Upper lobe of left lung (tissue), 6 donors: ENCODE results near the gene GPR171. TPM values are rescaled to one million over a fixed set of nuclear protein-coding genes. Genes with fewer than 3 reads are reported as not detected.
"Not testable (repeated sequence)": the region's sequence is repeated elsewhere in the genome, so short reads cannot be mapped to it uniquely, and the experiment has no call there.

Experiments used
- ATAC-seq, 2 donors: fragments of 200-7000 bp; cut with Tn5 transposase; one replicate each; pipeline ENCODE4 v1.9.1; 2022; ENCODE audit warnings: mild to moderate bottlenecking in 2 of 2, moderate library complexity in 2 of 2; ENCODE audit not compliant: low FRiP score in 2 of 2
- DNase-seq, 2 donors: peaks; one replicate each; pipeline ENCODE4 v3.0.0-alpha.2; 2019 to 2020
- H3K27ac ChIP-seq, 4 donors: fragments of 200-600 bp; sonication (generic); one replicate each; pipeline ENCODE4 v1.5.1; 2016 to 2019
- H3K27me3 ChIP-seq, 4 donors: fragments of 200-600 bp; sonication (generic); one replicate each; pipeline ENCODE4 v1.5.1; 2017 to 2019
- H3K36me3 ChIP-seq, 4 donors: fragments of 200-600 bp; sonication (generic); one replicate each; pipeline ENCODE4 v1.5.1; 2016 to 2019
- H3K4me1 ChIP-seq, 4 donors: fragments of 200-600 bp; sonication (generic); one replicate each; pipeline ENCODE4 v1.5.1; 2018 to 2019
- H3K4me3 ChIP-seq, 4 donors: fragments of 200-600 bp; sonication (generic); one replicate each; pipeline ENCODE4 v1.5.1; 2017 to 2019; ENCODE audit warnings: mild to moderate bottlenecking in 2 of 4, moderate library complexity in 1 of 4
- H3K9me3 ChIP-seq, 4 donors: fragments of 200-600 bp; sonication (generic); one replicate each; pipeline ENCODE4 v1.5.1; 2018 to 2019
- EP300 ChIP-seq, 4 donors: sonication (generic); formaldehyde crosslinking; IDR thresholded peaks; one replicate each; pipeline ENCODE4 v1.5.1; 2017; ENCODE audit warnings: antibody characterized with exemption in 4 of 4, control low read depth in 2 of 4
- POLR2A ChIP-seq, 4 donors: fragments of 450-650 bp; IDR thresholded peaks; one replicate each; pipeline ENCODE4 v1.5.1; 2016 to 2017; ENCODE audit warnings: antibody characterized with exemption in 4 of 4, mild to moderate bottlenecking in 2 of 4
- POLR2AphosphoS5 ChIP-seq, 2 donors: sonication (generic); formaldehyde crosslinking; IDR thresholded peaks; one replicate each; pipeline ENCODE4 v1.5.1; 2017; ENCODE audit warnings: antibody characterized with exemption in 2 of 2
- WGBS, 2 donors: methylation state at CpG; one replicate each; pipeline ENCODE4 v1.1.5; 2017 to 2018; 5-methylcytosine and 5-hydroxymethylcytosine counted together
- total RNA-seq, 6 donors: library from RNA; depleted of rRNA in 4 of 6; stranded (reverse); fragments of >200 nt in 4 of 6; gene quantifications; one replicate each; pipeline versions ENCODE4 v1.1.0 to v1.2.1, GENCODE V29; 2016 to 2021
- TF ChIP-seq, protein P1 (sequence below), 6 experiments: fragments of 450-650 bp in 4 of 6; fragments of 200-600 bp in 2 of 6; sonication (generic) in 2 of 6; IDR thresholded peaks; one replicate each; pipeline ENCODE4 v1.5.1; 2016 to 2019; ENCODE audit warnings: antibody characterized with exemption in 6 of 6
- donor health status: DM: no; HTN: no; CAD: no; lungs with moderate emphysema.
- donor health status: DM: no; HTN: yes; CAD: no; lungs with severe emphysema.

Gene GPR171, protein sequence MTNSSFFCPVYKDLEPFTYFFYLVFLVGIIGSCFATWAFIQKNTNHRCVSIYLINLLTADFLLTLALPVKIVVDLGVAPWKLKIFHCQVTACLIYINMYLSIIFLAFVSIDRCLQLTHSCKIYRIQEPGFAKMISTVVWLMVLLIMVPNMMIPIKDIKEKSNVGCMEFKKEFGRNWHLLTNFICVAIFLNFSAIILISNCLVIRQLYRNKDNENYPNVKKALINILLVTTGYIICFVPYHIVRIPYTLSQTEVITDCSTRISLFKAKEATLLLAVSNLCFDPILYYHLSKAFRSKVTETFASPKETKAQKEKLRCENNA
- total RNA-seq, result 1 to 10 TPM; 1.0 to 6.6 (median 2.8) TPM

DNA sequence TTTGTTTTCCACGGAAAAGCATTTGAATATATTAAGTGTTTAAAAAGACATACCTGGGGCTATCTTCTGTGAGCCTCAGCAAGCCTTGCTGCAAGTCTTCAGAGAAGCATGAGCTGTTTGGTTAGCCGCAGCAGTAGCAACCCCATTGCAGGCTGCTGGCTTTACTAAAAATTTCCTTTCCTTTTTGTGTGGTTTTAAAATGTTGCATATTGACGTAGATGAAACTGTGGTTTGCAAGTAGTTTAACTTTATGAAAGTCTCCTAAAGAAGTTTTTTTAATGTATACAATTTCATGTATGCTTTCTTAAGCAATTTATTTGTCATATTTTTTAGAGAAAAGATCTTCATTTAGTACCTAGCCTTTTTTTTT, at the start of gene GPR171:
Gene GPR171, minus strand, starts transcription at position 166 of the 370 bp plus-strand sequence. CDS start 3,830 bp downstream, outside the sequence.
- TF ChIP-seq POLR2A (IDR thresholded peaks at IDR 0.05), result peak in 2 of 4 donors; percentile 43 to 57
- no peak for TF ChIP-seq EP300 (IDR thresholded peaks at IDR 0.05)
- H3K4me1 ChIP-seq, result peaks cover 0 to 7% (median 4%) of the 10 kb centered on the region in 4 donors
- H3K27me3 ChIP-seq, result no peaks in the 10 kb centered on the region
- peak within 1 kb of the TSS in 3 of 4 donors; percentile 8 to 67 (median 37) for H3K27ac ChIP-seq
- 75 to 80% methylated on average over 3 of the region's 3 CpGs for whole genome bisulfite sequencing, 2 donors
- H3K36me3 ChIP-seq, result no peaks in the 10 kb centered on the region
- ATAC-seq, result no peak
- no peak for DNase-seq
- peak within 1 kb of the TSS in 3 of 4 donors; percentile 1 to 19 (median 13) for H3K4me3 ChIP-seq
- H3K9me3 ChIP-seq, result no peaks in the 10 kb centered on the region

DNA sequence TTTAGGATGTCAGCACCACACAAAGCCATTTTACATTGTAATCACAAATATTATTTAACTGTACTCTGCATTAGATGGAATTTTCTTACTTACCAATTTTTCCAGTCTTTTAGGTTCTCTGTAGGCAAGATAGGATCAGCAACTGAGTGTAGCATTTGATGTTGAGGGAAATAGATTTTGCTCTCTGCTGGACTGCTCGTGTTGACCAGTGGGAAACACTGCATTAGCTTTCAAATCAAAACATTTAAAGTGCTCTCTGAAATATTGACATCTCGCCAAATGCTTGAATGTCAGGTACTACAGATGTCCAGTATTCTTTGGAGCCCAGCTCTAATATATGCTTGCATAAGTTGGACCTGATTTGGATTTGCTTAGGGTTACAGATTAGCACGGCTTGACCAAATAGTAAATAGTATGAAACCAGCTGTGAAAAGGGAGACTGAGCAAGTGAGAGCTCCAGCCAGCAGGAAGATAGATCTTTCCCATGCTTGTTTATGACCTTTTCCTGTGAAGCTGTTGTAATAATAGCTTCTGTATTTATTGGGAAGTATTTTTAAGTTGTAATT, 45.8 kb upstream of the GPR171 start:
- no peak for DNase-seq
- no peak for ATAC-seq
- TF ChIP-seq POLR2A (IDR thresholded peaks at IDR 0.05), result no peak
- Histone ChIP-seq H3K9me3 (no peaks in the 10 kb centered on the region), H3K4me3 (peak overlapping the region in 2 of 4 donors; percentile 4 to 13), H3K36me3 (no peaks in the 10 kb centered on the region), H3K27me3 (no peaks in the 10 kb centered on the region), H3K4me1 (peaks cover 0 to 2% (median 0%) of the 10 kb centered on the region in 4 donors), H3K27ac (no peak overlapping the region)
- 36 to 40% methylated on average over 3 of the region's 3 CpGs for WGBS, 2 donors

DNA sequence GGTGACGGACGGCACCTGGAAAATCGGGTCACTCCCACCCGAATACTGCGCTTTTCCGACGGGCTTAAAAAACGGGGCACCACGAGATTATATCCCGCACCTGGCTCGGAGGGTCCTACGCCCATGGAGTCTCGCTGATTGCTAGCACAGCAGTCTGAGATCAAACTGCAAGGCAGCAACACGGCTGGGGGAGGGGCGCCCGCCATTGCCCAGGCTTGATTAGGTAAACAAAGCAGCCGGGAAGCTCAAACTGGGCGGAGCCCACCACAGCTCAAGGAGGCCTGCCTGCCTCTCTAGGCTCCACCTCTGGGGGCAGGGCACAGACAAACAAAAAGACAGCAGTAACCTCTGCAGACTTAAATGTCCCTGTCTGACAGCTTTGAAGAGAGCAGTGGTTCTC, 39.0 kb upstream of the GPR171 start:
- H3K27ac ChIP-seq, H3K4me1 ChIP-seq, H3K36me3 ChIP-seq, H3K9me3 ChIP-seq, ATAC-seq, H3K4me3 ChIP-seq, H3K27me3 ChIP-seq: not testable (repeated sequence)
- peak in 1 of 2 donors; percentile 64 for DNase-seq
- 82 to 86% methylated on average over 16 to 18 of the region's 18 CpGs for WGBS, 2 donors

DNA sequence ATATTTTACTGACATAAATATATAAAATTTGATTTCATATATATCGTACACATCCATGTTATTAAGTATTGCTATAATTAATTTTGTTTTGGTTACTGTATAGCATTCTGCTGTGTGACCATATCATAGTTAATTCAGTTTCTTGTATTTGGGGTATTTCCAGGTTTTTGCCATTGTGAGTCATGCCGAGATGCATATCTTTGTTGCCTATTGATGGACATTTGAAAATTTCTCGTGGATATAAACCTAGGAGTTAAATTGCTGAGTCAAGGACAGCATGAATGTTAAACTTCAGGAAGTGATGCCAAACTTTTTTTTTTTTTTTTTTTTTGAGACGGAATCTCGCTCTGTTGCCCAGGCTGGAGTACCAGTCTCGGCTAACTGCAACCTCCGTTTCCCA, 33.7 kb upstream of the GPR171 start:
- no peak for DNase-seq
- Histone ChIP-seq H3K36me3 (no peaks in the 10 kb centered on the region), H3K27ac (no peak overlapping the region), H3K4me3 (no peak overlapping the region), H3K27me3 (no peaks in the 10 kb centered on the region), H3K4me1 (no peaks in the 10 kb centered on the region), H3K9me3 (no peaks in the 10 kb centered on the region)
- WGBS, 2 donors, result 88 to 91% methylated on average over 7 of the region's 7 CpGs
- TF ChIP-seq EP300 (IDR thresholded peaks at IDR 0.05) (no peak), POLR2A (IDR thresholded peaks at IDR 0.05) (no peak), POLR2AphosphoS5 (IDR thresholded peaks at IDR 0.05) (no peak)
- TF ChIP-seq, protein P1, sequence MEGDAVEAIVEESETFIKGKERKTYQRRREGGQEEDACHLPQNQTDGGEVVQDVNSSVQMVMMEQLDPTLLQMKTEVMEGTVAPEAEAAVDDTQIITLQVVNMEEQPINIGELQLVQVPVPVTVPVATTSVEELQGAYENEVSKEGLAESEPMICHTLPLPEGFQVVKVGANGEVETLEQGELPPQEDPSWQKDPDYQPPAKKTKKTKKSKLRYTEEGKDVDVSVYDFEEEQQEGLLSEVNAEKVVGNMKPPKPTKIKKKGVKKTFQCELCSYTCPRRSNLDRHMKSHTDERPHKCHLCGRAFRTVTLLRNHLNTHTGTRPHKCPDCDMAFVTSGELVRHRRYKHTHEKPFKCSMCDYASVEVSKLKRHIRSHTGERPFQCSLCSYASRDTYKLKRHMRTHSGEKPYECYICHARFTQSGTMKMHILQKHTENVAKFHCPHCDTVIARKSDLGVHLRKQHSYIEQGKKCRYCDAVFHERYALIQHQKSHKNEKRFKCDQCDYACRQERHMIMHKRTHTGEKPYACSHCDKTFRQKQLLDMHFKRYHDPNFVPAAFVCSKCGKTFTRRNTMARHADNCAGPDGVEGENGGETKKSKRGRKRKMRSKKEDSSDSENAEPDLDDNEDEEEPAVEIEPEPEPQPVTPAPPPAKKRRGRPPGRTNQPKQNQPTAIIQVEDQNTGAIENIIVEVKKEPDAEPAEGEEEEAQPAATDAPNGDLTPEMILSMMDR (IDR thresholded peaks at IDR 0.05), result no peak
- ATAC-seq, result no peak

DNA sequence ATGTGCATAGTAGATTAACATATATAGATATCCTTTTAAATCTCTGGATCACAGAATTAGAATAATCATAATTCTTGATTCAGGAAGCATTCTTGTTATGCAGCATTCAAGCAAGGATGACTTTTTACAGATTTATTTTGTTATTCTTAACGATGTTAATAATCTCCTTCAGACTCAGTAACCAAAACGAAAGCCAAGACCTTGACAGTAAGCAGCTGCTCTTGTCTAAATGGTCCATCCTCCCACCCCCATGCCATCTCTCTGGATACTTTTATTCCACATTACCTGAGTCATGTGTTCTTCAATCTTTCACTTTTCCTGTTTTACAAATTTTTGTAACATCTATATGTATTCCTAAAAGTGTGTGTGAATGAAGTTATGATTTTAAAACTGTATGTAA, 33.3 kb upstream of the GPR171 start:
- WGBS, 2 donors, result 58 to 71% methylated on average over 2 of the region's 2 CpGs
- H3K27ac ChIP-seq, result no peak overlapping the region

DNA sequence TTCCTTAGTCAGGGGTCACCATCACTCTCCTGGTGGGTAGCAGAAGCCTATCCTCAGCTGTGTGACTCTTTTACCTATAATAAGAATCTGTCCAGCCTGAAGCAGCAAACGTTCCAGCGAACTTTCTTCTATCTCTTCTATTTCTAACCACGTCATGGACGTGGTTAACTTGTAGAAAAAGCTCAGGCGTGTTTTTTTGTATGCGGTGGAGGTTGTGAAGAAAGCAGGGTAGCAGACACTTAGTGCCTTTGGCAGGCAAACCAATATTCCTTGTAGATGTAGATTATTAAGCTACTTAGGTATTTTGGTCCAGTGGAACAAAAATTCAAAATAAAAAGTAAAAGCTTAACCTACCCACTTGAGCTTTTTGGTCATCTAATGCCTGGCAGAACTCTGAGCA, 31.8 kb upstream of the GPR171 start:
- H3K27me3 ChIP-seq, result no peaks in the 10 kb centered on the region
- H3K27ac ChIP-seq, result no peak overlapping the region
- ATAC-seq (no peak), DNase-seq (no peak)
- no peaks in the 10 kb centered on the region for H3K36me3 ChIP-seq
- no peaks in the 10 kb centered on the region for H3K4me1 ChIP-seq
- no peak for TF ChIP-seq EP300 (IDR thresholded peaks at IDR 0.05)
- TF ChIP-seq, protein P1 (IDR thresholded peaks at IDR 0.05), result no peak
- TF ChIP-seq POLR2A (IDR thresholded peaks at IDR 0.05), result no peak
- TF ChIP-seq POLR2AphosphoS5 (IDR thresholded peaks at IDR 0.05), result no peak
- WGBS, 2 donors, result 82% methylated on average over 6 of the region's 6 CpGs
- no peaks in the 10 kb centered on the region for H3K9me3 ChIP-seq
- H3K4me3 ChIP-seq, result no peak overlapping the region

More for the DNA sequence above, 33.3 kb upstream of the GPR171 start:
- ATAC-seq (no peak), DNase-seq (no peak)
- H3K9me3 ChIP-seq, result no peaks in the 10 kb centered on the region
- H3K36me3 ChIP-seq, result no peaks in the 10 kb centered on the region
- H3K27me3 ChIP-seq, result no peaks in the 10 kb centered on the region
- TF ChIP-seq POLR2A (IDR thresholded peaks at IDR 0.05) (no peak), EP300 (IDR thresholded peaks at IDR 0.05) (no peak), POLR2AphosphoS5 (IDR thresholded peaks at IDR 0.05) (no peak)
- TF ChIP-seq, protein P1 (IDR thresholded peaks at IDR 0.05), result no peak
- no peaks in the 10 kb centered on the region for H3K4me1 ChIP-seq
- H3K4me3 ChIP-seq, result no peak overlapping the region
